CD14-positive monocyte (primary cell): ENCODE results near the gene PLEKHG2. TPM values are rescaled to one million over a fixed set of nuclear protein-coding genes. Genes with fewer than 3 reads are reported as not detected.

Experiments
- DNase-seq, 3 donors: peaks; one replicate each; pipeline ENCODE4 v3.0.0-alpha.2; 2011 to 2022
- H2AFZ ChIP-seq: 2 replicates; pipeline ENCODE4 v1.6.0; 2012; ENCODE audit warnings: mild to moderate bottlenecking, low read depth, low read length, inconsistent platforms; ENCODE audit not compliant: insufficient read depth, poor library complexity, severe bottlenecking
- H3K27ac ChIP-seq, 2 donors: 1 replicate in 1 of 2; 2 replicates in 1 of 2; pipeline ENCODE4 v1.5.1; 2012 to 2013; ENCODE audit warnings: low read length in 2 of 2, control low read depth in 1 of 2, inconsistent platforms in 1 of 2, low read depth in 1 of 2, mild to moderate bottlenecking in 1 of 2
- H3K27me3 ChIP-seq, 2 donors: one replicate each; pipeline versions ENCODE4 v1.6.0 to v1.6.1; 2011 to 2013; ENCODE audit warnings: low read length in 2 of 2; ENCODE audit not compliant: control insufficient read depth in 2 of 2, insufficient read depth in 2 of 2
- H3K36me3 ChIP-seq, 2 donors: replicated peaks in 1 of 2; 1 replicate in 1 of 2; 2 replicates in 1 of 2; pipeline versions ENCODE4 v1.5.1 to v1.6.1; 2012 to 2013; ENCODE audit warnings: low read length in 2 of 2, control low read depth in 1 of 2, inconsistent platforms in 1 of 2, mild to moderate bottlenecking in 1 of 2; ENCODE audit not compliant: insufficient read depth in 2 of 2, control insufficient read depth in 1 of 2
- H3K4me1 ChIP-seq, 2 donors: 1 replicate in 1 of 2; 2 replicates in 1 of 2; pipeline versions ENCODE4 v1.5.1 to v1.6.1; 2012 to 2013; ENCODE audit warnings: low read length in 2 of 2, control low read depth in 1 of 2, inconsistent platforms in 1 of 2, mild to moderate bottlenecking in 1 of 2, moderate library complexity in 1 of 2; ENCODE audit not compliant: insufficient read depth in 2 of 2, control insufficient read depth in 1 of 2
- H3K4me2 ChIP-seq: replicated peaks from 2 replicates; pipeline ENCODE3; 2012; ENCODE audit warnings: low read length, moderate library complexity, mild to moderate bottlenecking; ENCODE audit not compliant: poor library complexity, severe bottlenecking; ENCODE audit errors: extremely low read depth
- H3K4me3 ChIP-seq, 3 experiments: fragments of 200-600 bp in 1 of 3; sonication (generic) in 1 of 3; replicated peaks in 1 of 3; 1 replicate in 2 of 3; 2 replicates in 1 of 3; pipeline ENCODE4 v1.5.1; 2011 to 2013; ENCODE audit warnings: low read length in 3 of 3, mild to moderate bottlenecking in 3 of 3, control low read depth in 2 of 3, low read depth in 2 of 3, inconsistent platforms in 1 of 3, moderate library complexity in 1 of 3
- H3K79me2 ChIP-seq: 2 replicates; pipeline ENCODE4 v1.6.0; 2012; ENCODE audit warnings: mild to moderate bottlenecking, control low read depth, inconsistent platforms, low read length, moderate library complexity; ENCODE audit not compliant: insufficient read depth
- H3K9ac ChIP-seq: 2 replicates; pipeline ENCODE4 v1.6.0; 2017; ENCODE audit warnings: low read length, mild to moderate bottlenecking; ENCODE audit not compliant: insufficient read depth, poor library complexity, severe bottlenecking
- H3K9me3 ChIP-seq, 2 donors: replicated peaks in 1 of 2; 1 replicate in 1 of 2; 2 replicates in 1 of 2; pipeline versions ENCODE4 v1.5.1 to v1.6.1; 2012 to 2013; ENCODE audit warnings: low read length in 2 of 2, control low read depth in 1 of 2; ENCODE audit not compliant: control insufficient read depth in 1 of 2, insufficient read depth in 1 of 2
- H4K20me1 ChIP-seq: 2 replicates; pipeline ENCODE4 v1.6.0; 2012; ENCODE audit warnings: mild to moderate bottlenecking, low read length, control low read depth, moderate library complexity; ENCODE audit not compliant: insufficient read depth
- H3K27ac Mint-ChIP-seq, 7 donors: one replicate each; pipeline ENCODE4 v1.8.0; 2020; ENCODE audit warnings: mild to moderate bottlenecking in 7 of 7, mixed read lengths in 7 of 7, moderate library complexity in 6 of 7, inconsistent platforms in 2 of 7
- H3K27me3 Mint-ChIP-seq, 3 donors: one replicate each; pipeline ENCODE4 v1.8.0; 2021 to 2022; ENCODE audit warnings: low read depth in 3 of 3, mild to moderate bottlenecking in 3 of 3, mixed read lengths in 3 of 3, moderate library complexity in 3 of 3, inconsistent platforms in 1 of 3
- H3K36me3 Mint-ChIP-seq, 2 donors: one replicate each; pipeline ENCODE4 v1.8.0; 2020; ENCODE audit warnings: mixed read lengths in 2 of 2, inconsistent platforms in 1 of 2, mild to moderate bottlenecking in 1 of 2
- H3K4me1 Mint-ChIP-seq: one replicate; pipeline ENCODE4 v1.8.0; 2020; ENCODE audit warnings: mild to moderate bottlenecking, mixed read lengths
- H3K4me3 Mint-ChIP-seq, 2 donors: one replicate each; pipeline ENCODE4 v1.8.0; 2020; ENCODE audit warnings: mild to moderate bottlenecking in 2 of 2, mixed read lengths in 2 of 2, moderate library complexity in 1 of 2
- H3K9me3 Mint-ChIP-seq, 7 donors: one replicate each; pipeline ENCODE4 v1.8.0; 2020 to 2022; ENCODE audit warnings: mixed read lengths in 7 of 7, mild to moderate bottlenecking in 6 of 7, moderate library complexity in 6 of 7, inconsistent platforms in 2 of 7
- CTCF ChIP-seq: fragments of 200-600 bp; IDR thresholded peaks from one replicate; pipeline ENCODE4 v1.8.0; 2022; ENCODE audit warnings: antibody characterized with exemption, mild to moderate bottlenecking
- whole genome bisulfite sequencing: methylation state at CpG from one replicate; pipeline ENCODE4 v1.1.5; 2013; ENCODE audit warnings: missing lambda C conversion rate; ENCODE audit not compliant: insufficient coverage; 5-methylcytosine and 5-hydroxymethylcytosine counted together
- intact Hi-C, 2 donors: fragments of 100-400 bp; cut with micrococcal nuclease; formaldehyde crosslinking; loops; one replicate each; pipeline versions ENCODE4 v1.15.0 to v1.15.1; 2023
- polyA plus RNA-seq, 3 donors: library from polyadenylated mRNA; depleted of rRNA in 1 of 3; unstranded in 2 of 3; stranded (reverse) in 1 of 3; fragments of 300-500 nt in 2 of 3; fragments of >200 nt in 1 of 3; fragmentation: Illumina TruSeq in 2 of 3; gene quantifications; 1 replicate in 2 of 3; 2 replicates in 1 of 3; pipeline ENCODE4 v1.2.3, GENCODE V29; 2012 to 2021

PLEKHG2 gene
- polyA plus RNA-seq, 3 donors = 0.73 to 202 (median 1.2) TPM

- Histone ChIP-seq H3K4me2 (no peak overlapping the region), H3K9me3 (no peaks in the 10 kb centered on the region), H3K27ac (no peak overlapping the region), H3K9ac (no peak overlapping the region), H4K20me1 (peaks cover 24% of the 10 kb centered on the region), H2AFZ (no peak overlapping the region), H3K36me3 (peaks cover 97 to 100% of the 10 kb centered on the region in 2 donors), H3K4me1 (no peaks in the 10 kb centered on the region), H3K79me2 (no peaks in the 10 kb centered on the region), H3K4me3 (no peak overlapping the region), H3K27me3 (no peaks in the 10 kb centered on the region)
- H3K27ac Mint-ChIP-seq = peak overlapping the region in 2 of 7 donors; percentile 2 to 13
- intact Hi-C loops = no loop called here
- peaks cover 90 to 95% of the 10 kb centered on the region in 2 donors for H3K36me3 Mint-ChIP-seq
- no peaks in the 10 kb centered on the region for H3K9me3 Mint-ChIP-seq
- no peaks in the 10 kb centered on the region for H3K4me1 Mint-ChIP-seq
- H3K27me3 Mint-ChIP-seq = no peaks in the 10 kb centered on the region
- no peak for TF ChIP-seq CTCF
- H3K4me3 Mint-ChIP-seq = no peak overlapping the region
- DNase-seq = no peak
- 95% methylated on average over 6 of the region's 6 CpGs for WGBS
These were observed 57.1 kb downstream of the PLEKHG2 start for GRCh38 chr19:39469567-39469966.

DNA sequence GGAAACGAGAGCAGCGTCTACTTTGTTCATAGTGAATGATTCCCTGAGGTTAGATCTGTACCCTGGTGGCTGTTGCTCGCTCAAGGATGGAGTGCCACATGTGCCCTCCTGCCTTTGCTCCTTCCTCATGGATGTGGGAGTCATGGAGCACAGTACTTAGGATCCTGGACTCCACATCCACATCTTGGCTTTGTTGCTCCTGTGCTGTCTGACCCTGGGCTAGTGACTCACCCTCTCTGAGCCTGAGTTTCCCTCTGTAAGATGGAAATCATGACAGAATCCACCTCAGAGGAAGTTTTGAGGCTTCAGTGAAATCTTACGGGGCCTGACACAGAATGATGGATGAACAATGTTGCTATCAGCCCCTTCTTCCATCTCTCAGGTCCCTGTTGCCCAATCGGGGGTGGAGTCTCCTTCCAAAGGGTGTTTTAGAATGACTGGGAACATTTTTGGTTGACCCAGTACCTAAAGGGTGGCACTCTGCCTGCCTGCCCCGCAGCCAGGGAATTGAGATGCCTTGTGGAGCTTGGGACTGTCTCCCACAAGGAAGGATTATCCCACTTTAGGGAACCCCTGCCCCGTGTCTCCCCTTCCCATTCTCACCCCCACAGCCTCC lies 58.4 kb downstream of the PLEKHG2 start:
- Histone ChIP-seq H3K9ac (no peak overlapping the region), H3K4me3 (no peak overlapping the region), H3K9me3 (no peaks in the 10 kb centered on the region), H4K20me1 (peaks cover 18% of the 10 kb centered on the region), H3K4me1 (no peaks in the 10 kb centered on the region), H2AFZ (no peak overlapping the region), H3K4me2 (no peak overlapping the region), H3K27ac (no peak overlapping the region), H3K79me2 (no peaks in the 10 kb centered on the region), H3K27me3 (no peaks in the 10 kb centered on the region), H3K36me3 (peaks cover 92 to 100% of the 10 kb centered on the region in 2 donors)
- H3K9me3 Mint-ChIP-seq = no peaks in the 10 kb centered on the region
- no peak overlapping the region for H3K4me3 Mint-ChIP-seq
- WGBS = 88% methylated on average over 1 of the region's 7 CpGs
- H3K27ac Mint-ChIP-seq = peak overlapping the region in 3 of 7 donors; percentile 16 to 76 (median 41)
- TF ChIP-seq CTCF = no peak
- DNase-seq = no peak
- intact Hi-C loops = loop anchor here in 1 of 2 donors (5.0 kb wide), 1 partner anchor 61 kb away; the partner anchor contains the start of gene EID2B
- H3K27me3 Mint-ChIP-seq = no peaks in the 10 kb centered on the region
- peaks cover 88 to 95% of the 10 kb centered on the region in 2 donors for H3K36me3 Mint-ChIP-seq
- H3K4me1 Mint-ChIP-seq = no peaks in the 10 kb centered on the region
